ENCODE results near the gene OR1N2. TPM values are rescaled to one million over a fixed set of nuclear protein-coding genes. Genes with fewer than 3 reads are reported as not detected.

Gene OR1N2
- total RNA-seq, 2 donors from 2014 or later: not detected

Other genes starting within 250 kb of the OR1N2 start
- 10 to 100 TPM in 1 of 2 donors, 1 to 10 TPM in 1; 6.0 to 37.3 TPM for gene PTGS1, start 182.1 kb upstream of the OR1N2 start, total RNA-seq
- gene OR1J1, start 75.2 kb upstream of the OR1N2 start, total RNA-seq: not detected
- gene OR1J2, start 42.3 kb upstream of the OR1N2 start, total RNA-seq: not detected
- gene OR1J4, start 34.0 kb upstream of the OR1N2 start, total RNA-seq: not detected
- not detected for gene OR1N1, start 25.8 kb upstream of the OR1N2 start, total RNA-seq
- under 1 TPM in 1 of 2 donors, not detected in 1; 0.16 TPM for gene OR1L8, start 30.3 kb downstream of the OR1N2 start, total RNA-seq
- gene OR1Q1, start 61.6 kb downstream of the OR1N2 start, total RNA-seq: not detected
- not detected for gene OR1B1, start 104.5 kb downstream of the OR1N2 start, total RNA-seq
- gene OR1L1, start 108.6 kb downstream of the OR1N2 start, total RNA-seq: not detected
- not detected for gene OR1L3, start 122.0 kb downstream of the OR1N2 start, total RNA-seq
- not detected for gene OR1L4, start 170.9 kb downstream of the OR1N2 start, total RNA-seq
- not detected for gene OR1L6, start 189.2 kb downstream of the OR1N2 start, total RNA-seq
- not detected for gene OR5C1, start 235.8 kb downstream of the OR1N2 start, total RNA-seq
- not detected for gene OR1K1, start 247.0 kb downstream of the OR1N2 start, total RNA-seq

Measured in left cardiac atrium (tissue), 2 donors.